ENCODE results near the gene CPZ. TPM values are rescaled to one million over a fixed set of nuclear protein-coding genes. Genes with fewer than 3 reads are reported as not detected.

CPZ gene
- total RNA-seq, 1 experiment from 2014 or later: not detected

DNA sequence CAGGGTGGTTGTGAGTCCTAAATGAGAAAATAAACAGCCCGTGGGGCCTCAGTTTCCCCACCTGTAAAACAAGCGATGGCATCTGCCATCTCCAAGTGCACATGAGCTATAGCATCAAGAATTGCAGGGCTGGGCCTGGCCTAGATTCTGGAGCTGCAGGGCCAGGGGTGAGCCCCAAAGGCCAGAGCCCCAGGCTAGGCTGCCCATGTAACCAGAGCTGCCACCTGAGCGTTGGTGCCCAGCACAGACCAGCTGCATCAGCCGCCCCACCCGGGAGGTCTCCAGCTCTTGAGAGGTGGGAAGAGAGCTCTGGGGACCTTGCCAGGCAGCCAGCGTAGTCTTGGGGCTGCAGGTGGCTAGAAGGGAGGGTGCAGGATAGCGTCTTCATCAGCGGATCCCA lies 39.3 kb upstream of the CPZ start:
- H3K4me2 ChIP-seq (ENCODE audit: low read depth, low read length, poor library complexity, severe bottlenecking): no peak overlapping the region
- DNase-seq: no peak
- H3K27me3 ChIP-seq (ENCODE audit: low read length): no peaks in the 10 kb centered on the region
- H2AFZ ChIP-seq (ENCODE audit: low read length): no peak overlapping the region
- no peaks in the 10 kb centered on the region for H3K9me2 ChIP-seq (replicated peaks; ENCODE audit: insufficient read depth, low read length)
- H4K20me1 ChIP-seq (ENCODE audit: insufficient read depth, low read depth, low read length): no peaks in the 10 kb centered on the region
- H3K4me1 ChIP-seq (ENCODE audit: low read length): no peaks in the 10 kb centered on the region
- H3K79me2 ChIP-seq (ENCODE audit: low read length): no peaks in the 10 kb centered on the region
- no peaks in the 10 kb centered on the region for H3K9me3 ChIP-seq (ENCODE audit: low read length)
- H3K27ac ChIP-seq (ENCODE audit: low read length): no peak overlapping the region
- H3K4me3 ChIP-seq (ENCODE audit: low read length): no peak overlapping the region
- H3K36me3 ChIP-seq (ENCODE audit: insufficient read depth, low read length): no peaks in the 10 kb centered on the region
- no peak overlapping the region for H3K9ac ChIP-seq (ENCODE audit: low read length)

DNA sequence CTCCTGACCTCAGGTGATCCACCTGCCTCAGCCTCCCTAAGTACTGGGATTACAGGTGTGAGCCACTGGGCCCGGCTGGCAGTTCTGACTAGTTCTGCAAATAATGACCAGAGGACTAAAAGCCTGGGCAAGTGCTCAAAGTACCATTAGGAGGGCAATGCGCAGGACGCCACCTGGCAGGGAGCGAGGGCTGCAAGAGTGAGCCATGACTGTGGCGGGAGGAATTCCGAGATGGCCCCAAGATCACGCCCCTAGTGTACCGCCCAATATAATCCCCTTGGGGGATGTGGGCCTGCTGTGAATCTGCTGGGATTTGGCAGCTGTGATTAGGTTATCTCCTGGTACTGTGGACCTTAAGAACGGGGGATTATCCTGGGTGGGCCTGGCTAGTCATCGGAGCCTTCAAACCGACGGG lies 38.6 kb upstream of the CPZ start:
- no peak overlapping the region for H2AFZ ChIP-seq (ENCODE audit: low read length)
- H3K9ac ChIP-seq (ENCODE audit: low read length): no peak overlapping the region
- no peak overlapping the region for H3K4me3 ChIP-seq (ENCODE audit: low read length)
- no peaks in the 10 kb centered on the region for H3K9me2 ChIP-seq (replicated peaks; ENCODE audit: insufficient read depth, low read length)
- no peaks in the 10 kb centered on the region for H3K79me2 ChIP-seq (ENCODE audit: low read length)
- H3K27ac ChIP-seq (ENCODE audit: low read length): no peak overlapping the region
- H3K4me2 ChIP-seq (ENCODE audit: low read depth, low read length, poor library complexity, severe bottlenecking): no peak overlapping the region
- no peaks in the 10 kb centered on the region for H3K4me1 ChIP-seq (ENCODE audit: low read length)
- no peaks in the 10 kb centered on the region for H3K9me3 ChIP-seq (ENCODE audit: low read length)
- no peaks in the 10 kb centered on the region for H3K36me3 ChIP-seq (ENCODE audit: insufficient read depth, low read length)
- H3K27me3 ChIP-seq (ENCODE audit: low read length): no peaks in the 10 kb centered on the region
- no peaks in the 10 kb centered on the region for H4K20me1 ChIP-seq (ENCODE audit: insufficient read depth, low read depth, low read length)
- DNase-seq: no peak

DNA sequence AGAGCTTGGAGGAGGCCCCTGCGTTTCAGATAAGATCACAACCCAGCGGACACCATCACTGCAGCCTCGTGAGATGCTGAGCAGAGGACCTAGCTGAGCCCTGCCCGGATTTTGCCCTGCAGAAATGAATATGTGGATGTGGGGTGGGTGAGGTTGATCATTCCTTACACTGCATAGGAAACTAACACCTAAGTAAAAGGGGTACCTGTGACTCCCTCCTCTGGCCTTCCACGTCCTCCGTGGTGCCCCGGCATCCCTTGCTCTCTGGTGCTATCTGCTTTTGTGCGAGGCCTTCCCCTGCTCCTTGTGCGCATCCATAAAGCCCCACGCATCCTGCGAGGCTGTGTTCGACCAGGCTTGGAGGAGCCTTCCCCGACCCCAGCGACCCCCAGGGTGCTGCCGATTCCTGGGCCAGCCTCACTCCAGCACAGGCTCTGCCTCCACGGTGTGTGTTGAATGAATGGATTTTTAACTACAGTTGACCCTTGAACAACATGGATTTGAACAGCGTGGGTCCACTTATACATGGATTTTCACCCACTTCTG lies 37.9 kb upstream of the CPZ start:
- H4K20me1 ChIP-seq (ENCODE audit: insufficient read depth, low read depth, low read length): no peaks in the 10 kb centered on the region
- no peaks in the 10 kb centered on the region for H3K9me3 ChIP-seq (ENCODE audit: low read length)
- H3K4me1 ChIP-seq (ENCODE audit: low read length): no peaks in the 10 kb centered on the region
- H3K9ac ChIP-seq (ENCODE audit: low read length): no peak overlapping the region
- no peak for DNase-seq
- no peak overlapping the region for H3K4me2 ChIP-seq (ENCODE audit: low read depth, low read length, poor library complexity, severe bottlenecking)
- no peak overlapping the region for H3K4me3 ChIP-seq (ENCODE audit: low read length)
- H3K9me2 ChIP-seq (replicated peaks; ENCODE audit: insufficient read depth, low read length): no peaks in the 10 kb centered on the region
- no peak overlapping the region for H3K27ac ChIP-seq (ENCODE audit: low read length)
- H3K27me3 ChIP-seq (ENCODE audit: low read length): no peaks in the 10 kb centered on the region
- H3K79me2 ChIP-seq (ENCODE audit: low read length): no peaks in the 10 kb centered on the region
- H2AFZ ChIP-seq (ENCODE audit: low read length): no peak overlapping the region
- H3K36me3 ChIP-seq (ENCODE audit: insufficient read depth, low read length): no peaks in the 10 kb centered on the region

DNA sequence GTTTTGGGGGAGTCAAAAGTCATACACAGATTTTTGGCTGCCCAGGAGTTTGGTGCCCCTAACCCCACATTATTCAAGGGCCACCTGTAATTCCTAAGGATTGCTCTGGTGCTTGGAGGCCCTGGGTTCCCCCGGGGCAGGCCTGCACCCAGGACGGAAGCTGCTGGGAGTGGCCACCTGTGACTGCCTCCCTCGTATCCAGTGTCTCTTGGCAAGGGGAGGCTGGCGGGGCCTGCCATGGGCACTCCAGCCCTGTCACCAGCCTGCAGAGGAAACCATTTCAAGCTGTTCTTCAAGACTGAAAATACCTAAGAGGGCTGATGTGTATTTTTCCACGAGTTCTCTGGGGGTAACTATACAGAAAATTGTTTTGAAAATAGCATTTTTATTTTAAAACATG lies 36.8 kb upstream of the CPZ start:
- Histone ChIP-seq H3K36me3 (ENCODE audit: insufficient read depth, low read length) (no peaks in the 10 kb centered on the region), H3K27ac (ENCODE audit: low read length) (no peak overlapping the region), H3K9ac (ENCODE audit: low read length) (no peak overlapping the region), H3K4me2 (ENCODE audit: low read depth, low read length, poor library complexity, severe bottlenecking) (no peak overlapping the region), H3K79me2 (ENCODE audit: low read length) (no peaks in the 10 kb centered on the region), H3K9me3 (ENCODE audit: low read length) (no peaks in the 10 kb centered on the region), H3K4me3 (ENCODE audit: low read length) (no peak overlapping the region), H3K9me2 (replicated peaks; ENCODE audit: insufficient read depth, low read length) (no peaks in the 10 kb centered on the region), H3K27me3 (ENCODE audit: low read length) (no peaks in the 10 kb centered on the region), H2AFZ (ENCODE audit: low read length) (no peak overlapping the region), H3K4me1 (ENCODE audit: low read length) (no peaks in the 10 kb centered on the region), H4K20me1 (ENCODE audit: insufficient read depth, low read depth, low read length) (no peaks in the 10 kb centered on the region)
- DNase-seq: no peak

DNA sequence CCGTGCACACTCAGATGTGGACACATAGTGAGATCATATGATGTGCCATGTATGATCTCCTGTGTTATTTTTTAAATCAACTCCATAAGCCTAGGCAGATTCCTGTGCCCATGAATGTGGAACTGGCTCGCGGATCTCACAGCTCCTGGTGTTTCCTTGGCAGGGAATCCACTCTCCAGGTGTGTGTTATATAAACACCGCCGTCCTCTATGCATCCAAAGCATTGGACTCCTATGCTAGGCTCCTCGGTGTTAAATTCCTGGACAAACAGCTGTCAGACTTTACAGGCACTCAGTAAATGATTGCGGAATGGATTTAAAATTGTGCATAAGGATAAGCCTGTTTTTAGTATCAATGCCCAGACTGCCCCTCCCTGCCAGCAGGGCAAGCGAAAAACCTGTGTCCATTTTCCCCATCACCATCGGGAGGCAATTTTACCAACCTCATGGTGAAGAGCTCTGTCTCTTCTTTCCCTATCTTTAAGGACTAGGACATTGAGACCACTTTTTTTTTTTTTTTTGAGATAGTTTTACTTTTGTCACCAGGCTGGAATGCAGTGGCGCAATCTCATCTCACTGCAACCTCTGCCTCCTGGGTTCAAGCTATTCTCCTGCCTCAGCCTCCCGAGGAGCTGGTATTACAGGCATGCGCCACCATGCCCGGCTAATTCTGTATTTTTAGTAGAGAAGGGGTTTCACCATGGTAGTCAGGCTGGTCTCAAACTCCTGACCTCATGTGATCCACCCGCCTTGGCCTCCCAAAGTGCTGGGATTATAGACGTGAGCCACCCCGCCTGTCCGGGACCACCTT lies 36.0 kb upstream of the CPZ start:
- no peak overlapping the region for H3K4me3 ChIP-seq (ENCODE audit: low read length)
- H3K79me2 ChIP-seq (ENCODE audit: low read length): no peaks in the 10 kb centered on the region
- no peaks in the 10 kb centered on the region for H3K9me3 ChIP-seq (ENCODE audit: low read length)
- no peak overlapping the region for H3K4me2 ChIP-seq (ENCODE audit: low read depth, low read length, poor library complexity, severe bottlenecking)
- H4K20me1 ChIP-seq (ENCODE audit: insufficient read depth, low read depth, low read length): no peaks in the 10 kb centered on the region
- no peak overlapping the region for H3K9ac ChIP-seq (ENCODE audit: low read length)
- H3K27me3 ChIP-seq (ENCODE audit: low read length): no peaks in the 10 kb centered on the region
- no peak overlapping the region for H2AFZ ChIP-seq (ENCODE audit: low read length)
- H3K9me2 ChIP-seq (replicated peaks; ENCODE audit: insufficient read depth, low read length): no peaks in the 10 kb centered on the region
- no peak overlapping the region for H3K27ac ChIP-seq (ENCODE audit: low read length)
- no peak for DNase-seq
- no peaks in the 10 kb centered on the region for H3K4me1 ChIP-seq (ENCODE audit: low read length)
- H3K36me3 ChIP-seq (ENCODE audit: insufficient read depth, low read length): no peaks in the 10 kb centered on the region

DNA sequence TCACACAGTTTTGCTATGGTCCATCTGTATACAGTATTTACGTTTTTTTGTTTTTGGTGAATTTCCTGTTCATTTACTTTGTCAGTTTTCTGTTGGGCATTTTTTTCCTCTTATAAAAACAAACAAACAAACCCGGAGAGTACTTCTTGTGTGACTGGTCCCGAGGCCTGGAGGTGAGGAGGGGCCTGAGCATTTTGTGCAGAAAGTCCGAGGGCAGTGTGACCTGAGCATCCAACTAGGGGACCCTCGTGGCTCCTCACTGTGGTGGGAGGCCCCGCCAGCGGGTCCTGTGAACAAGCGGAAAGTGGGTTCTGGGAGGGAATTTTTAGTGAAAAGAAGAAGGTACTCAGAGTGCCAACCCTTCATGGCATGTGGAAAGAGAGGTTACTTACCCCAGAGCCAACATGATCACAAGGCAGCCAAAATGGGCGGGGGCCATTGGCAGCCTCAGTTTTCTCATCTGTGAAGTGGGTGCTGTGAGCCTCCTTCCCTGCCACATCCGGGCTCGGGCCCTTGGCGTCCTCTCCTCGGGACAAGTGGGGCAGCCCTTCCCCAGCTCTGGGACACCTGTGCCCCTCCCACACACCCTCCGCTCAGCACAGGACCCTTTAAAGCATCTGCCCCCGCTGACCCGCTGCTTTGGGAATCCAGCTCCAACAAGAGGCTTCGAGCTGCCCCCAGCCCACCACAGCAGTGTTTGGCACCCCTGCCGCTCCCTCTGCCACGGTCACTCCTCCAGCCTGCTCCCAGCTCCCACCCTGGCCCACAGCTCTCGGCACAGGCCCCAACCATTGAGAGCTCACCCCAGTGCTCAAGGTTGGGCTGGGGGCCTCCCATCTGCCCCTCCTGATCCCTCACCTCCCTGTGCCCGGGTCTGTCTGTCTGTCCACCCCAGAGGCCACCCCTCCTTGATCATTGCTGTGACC lies 35.2 kb upstream of the CPZ start:
- Histone ChIP-seq H3K27ac (ENCODE audit: low read length) (no peak overlapping the region), H3K4me3 (ENCODE audit: low read length) (no peak overlapping the region), H3K4me2 (ENCODE audit: low read depth, low read length, poor library complexity, severe bottlenecking) (no peak overlapping the region), H3K36me3 (ENCODE audit: insufficient read depth, low read length) (no peaks in the 10 kb centered on the region), H3K79me2 (ENCODE audit: low read length) (no peaks in the 10 kb centered on the region), H3K9me2 (replicated peaks; ENCODE audit: insufficient read depth, low read length) (no peaks in the 10 kb centered on the region), H3K9me3 (ENCODE audit: low read length) (no peaks in the 10 kb centered on the region), H3K27me3 (ENCODE audit: low read length) (no peaks in the 10 kb centered on the region), H3K9ac (ENCODE audit: low read length) (no peak overlapping the region), H2AFZ (ENCODE audit: low read length) (no peak overlapping the region), H4K20me1 (ENCODE audit: insufficient read depth, low read depth, low read length) (no peaks in the 10 kb centered on the region), H3K4me1 (ENCODE audit: low read length) (no peaks in the 10 kb centered on the region)
- no peak for DNase-seq

DNA sequence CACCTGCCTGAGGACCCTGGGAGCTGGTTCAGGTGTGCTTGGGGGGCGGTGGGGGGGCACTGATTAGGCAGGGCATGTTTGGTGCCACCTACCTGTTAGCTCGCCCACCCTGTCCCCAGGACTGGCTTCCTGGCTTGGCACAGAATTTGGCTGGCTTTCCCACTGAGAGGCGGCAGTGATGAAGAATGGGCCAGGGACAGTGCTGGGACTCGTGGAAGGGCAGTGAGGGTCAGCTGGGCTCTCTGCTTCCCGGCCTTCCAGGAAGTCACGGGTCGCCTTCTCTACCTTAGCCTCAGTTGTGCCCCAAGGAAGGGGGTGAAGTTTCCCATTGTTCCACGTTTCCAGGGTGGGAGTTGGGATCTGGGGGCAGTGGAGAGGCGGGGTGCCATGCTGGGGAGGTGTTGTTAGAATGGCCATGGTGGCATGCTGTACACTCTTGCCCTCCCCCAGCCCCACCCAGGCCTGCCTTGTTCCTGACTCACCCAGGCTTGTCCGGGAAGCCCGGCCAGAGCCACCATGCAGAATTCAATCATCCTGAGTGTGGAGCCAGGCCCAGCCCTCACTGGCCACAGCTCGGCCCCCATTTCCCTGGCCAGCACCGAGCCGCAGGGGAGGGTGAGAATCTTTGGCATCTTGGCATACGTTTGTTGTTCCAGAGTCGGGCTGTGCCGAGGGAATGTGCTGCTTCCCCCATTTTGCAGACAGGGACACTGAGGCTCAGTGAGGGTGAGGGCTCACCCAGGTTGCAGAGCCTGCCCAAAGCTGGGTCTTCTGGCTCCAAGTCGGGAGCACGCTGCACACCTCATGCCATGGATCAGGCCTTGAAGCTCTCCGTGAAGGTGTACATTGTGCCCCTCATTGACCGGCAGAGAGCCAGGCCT lies 34.2 kb upstream of the CPZ start:
- H3K27me3 ChIP-seq (ENCODE audit: low read length): no peaks in the 10 kb centered on the region
- no peak overlapping the region for H3K4me2 ChIP-seq (ENCODE audit: low read depth, low read length, poor library complexity, severe bottlenecking)
- no peak overlapping the region for H3K27ac ChIP-seq (ENCODE audit: low read length)
- no peaks in the 10 kb centered on the region for H3K9me2 ChIP-seq (replicated peaks; ENCODE audit: insufficient read depth, low read length)
- H3K4me1 ChIP-seq (ENCODE audit: low read length): no peaks in the 10 kb centered on the region
- no peak overlapping the region for H2AFZ ChIP-seq (ENCODE audit: low read length)
- no peaks in the 10 kb centered on the region for H3K79me2 ChIP-seq (ENCODE audit: low read length)
- no peaks in the 10 kb centered on the region for H4K20me1 ChIP-seq (ENCODE audit: insufficient read depth, low read depth, low read length)
- H3K9ac ChIP-seq (ENCODE audit: low read length): no peak overlapping the region
- H3K36me3 ChIP-seq (ENCODE audit: insufficient read depth, low read length): no peaks in the 10 kb centered on the region
- H3K4me3 ChIP-seq (ENCODE audit: low read length): no peak overlapping the region
- no peaks in the 10 kb centered on the region for H3K9me3 ChIP-seq (ENCODE audit: low read length)
- no peak for DNase-seq
